Superior temporal gyrus (tissue), 1 donor: Measurements from ENCODE around the gene RAB20.
"Not testable (repeated sequence)": the region's sequence is repeated elsewhere in the genome, so short reads cannot be mapped to it uniquely, and the experiment has no call there.

ENCODE experiments used
- DNase-seq: peaks from one replicate; pipeline ENCODE4 v3.0.0-alpha.2; 2016; ENCODE audit errors: extremely low spot score

RAB20 gene

DNA sequence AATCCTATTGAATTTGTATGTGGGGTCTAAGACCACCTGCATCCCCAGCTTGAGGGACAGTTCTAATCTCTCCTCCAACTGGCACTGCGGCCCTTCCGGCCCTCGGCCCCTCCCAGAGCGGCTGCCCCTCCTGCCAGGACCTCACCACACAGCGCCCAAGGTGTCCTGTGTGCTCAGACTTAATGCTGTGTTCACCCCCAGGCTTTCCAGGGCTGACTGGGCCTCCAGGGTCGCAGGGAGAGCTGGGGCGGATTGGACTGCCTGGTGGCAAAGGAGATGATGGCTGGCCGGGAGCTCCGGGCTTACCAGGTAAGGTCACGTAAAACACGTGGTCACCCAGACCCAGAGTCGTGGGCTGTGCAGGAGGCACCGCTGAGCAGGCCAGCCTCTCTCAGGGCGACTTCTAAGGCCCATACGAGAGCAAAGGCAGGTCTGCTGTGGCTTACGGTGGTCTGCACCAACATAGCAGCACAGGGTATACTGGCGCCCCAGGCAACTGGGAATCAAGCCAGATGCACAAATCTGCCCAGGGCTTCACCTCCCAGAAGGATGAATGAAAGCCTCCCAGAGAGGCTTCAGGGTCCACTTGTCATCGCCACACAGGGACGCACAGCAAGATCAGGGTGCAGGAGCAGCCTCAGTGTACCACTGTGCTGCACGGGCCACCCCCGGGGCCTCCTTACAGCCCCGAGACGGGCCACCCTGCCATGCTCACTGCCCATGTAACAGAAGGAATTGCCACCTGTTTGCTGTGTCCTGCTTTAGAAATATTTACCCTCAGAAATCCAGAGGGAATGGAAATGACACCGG is 69.4 kb downstream of the RAB20 start:
- DNase-seq: no peak

DNA sequence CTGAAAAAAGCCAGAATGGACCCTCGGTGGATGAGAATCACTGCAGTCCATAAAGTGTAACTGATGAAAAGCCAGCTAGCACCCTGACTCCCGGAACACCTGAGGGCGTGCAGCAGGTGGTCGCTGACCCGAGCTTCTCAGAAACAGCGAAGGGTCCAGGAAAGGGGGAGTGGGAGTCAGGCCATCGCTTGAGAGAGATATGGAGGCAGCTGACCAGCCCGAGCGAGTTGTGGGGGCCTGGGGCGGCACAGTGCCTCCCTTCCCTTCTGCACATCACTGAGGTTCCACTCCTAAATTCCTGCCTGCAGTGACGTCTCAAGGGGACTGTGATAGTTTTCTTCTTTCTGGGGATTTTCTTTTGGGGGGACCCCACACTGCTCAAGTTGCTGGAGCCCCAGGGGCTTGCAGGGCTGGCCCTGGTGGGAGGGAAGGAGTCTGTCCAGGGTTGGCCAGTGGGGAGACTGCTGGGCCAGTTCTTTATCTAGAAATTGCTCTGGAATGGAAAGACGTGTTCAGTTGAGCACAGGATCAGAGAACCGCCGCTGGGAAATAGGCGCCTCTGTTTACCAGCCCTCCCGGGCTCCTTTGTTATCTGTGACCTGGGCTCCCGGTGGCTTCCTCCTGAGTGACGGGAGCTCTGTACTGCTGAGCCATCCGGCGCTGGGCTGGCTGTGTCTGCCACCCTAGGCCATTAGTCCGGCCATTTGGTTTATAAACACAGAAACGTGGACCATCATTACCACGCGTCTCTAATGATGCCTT is 71.3 kb downstream of the RAB20 start:
- DNase-seq: no peak

DNA sequence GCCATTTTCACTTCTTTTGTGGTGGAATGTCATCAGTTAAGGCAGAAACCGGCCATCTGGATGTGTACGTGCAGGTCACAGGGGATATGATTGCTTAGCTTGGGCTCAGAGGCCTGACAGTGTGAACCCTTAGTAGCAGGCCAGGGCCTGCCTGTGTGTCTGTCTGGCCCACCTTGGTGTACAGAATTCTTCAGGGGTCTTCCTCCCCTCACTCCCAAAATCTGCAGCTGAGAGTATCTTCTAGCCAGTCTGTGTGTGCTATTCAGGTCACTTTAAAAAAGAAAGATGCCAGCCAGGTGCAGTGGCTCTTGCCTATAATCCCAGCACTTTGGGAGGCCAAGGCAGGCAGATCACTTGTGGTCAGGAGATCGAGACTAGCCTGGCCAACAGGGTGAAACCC is 74.6 kb downstream of the RAB20 start:
- not testable (repeated sequence) for DNase-seq

DNA sequence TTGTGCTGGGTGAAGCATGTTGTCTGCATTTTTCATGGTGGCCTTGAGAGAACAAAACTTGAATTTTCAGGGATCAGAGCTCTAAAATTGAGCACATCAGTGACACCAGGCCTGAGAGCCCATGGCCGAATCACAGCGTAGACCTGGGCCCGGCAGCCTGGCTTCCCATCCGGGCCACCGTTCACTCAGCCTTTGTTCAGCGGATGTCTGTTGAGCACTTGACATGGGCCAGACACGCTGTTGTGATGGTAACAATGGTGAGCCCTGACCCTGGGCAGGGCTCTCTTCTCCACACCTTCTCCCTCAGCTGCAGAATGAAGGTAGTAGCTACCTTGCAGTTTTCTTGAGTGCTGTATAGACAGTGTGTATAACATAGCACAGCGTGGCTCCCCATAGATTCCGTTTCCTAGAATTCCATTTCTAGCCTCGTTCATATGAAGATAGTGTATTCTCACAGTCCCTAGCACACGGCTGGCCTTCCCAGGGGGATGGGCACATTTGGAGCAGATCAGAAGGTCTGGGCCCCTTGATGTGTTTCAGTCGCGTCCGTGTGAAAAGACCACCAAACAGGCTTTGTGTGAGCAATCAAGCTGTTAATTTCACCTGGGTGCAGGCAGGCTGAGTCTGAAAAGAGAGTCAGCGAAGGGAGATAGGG is 75.3 kb downstream of the RAB20 start:
- DNase-seq: no peak

DNA sequence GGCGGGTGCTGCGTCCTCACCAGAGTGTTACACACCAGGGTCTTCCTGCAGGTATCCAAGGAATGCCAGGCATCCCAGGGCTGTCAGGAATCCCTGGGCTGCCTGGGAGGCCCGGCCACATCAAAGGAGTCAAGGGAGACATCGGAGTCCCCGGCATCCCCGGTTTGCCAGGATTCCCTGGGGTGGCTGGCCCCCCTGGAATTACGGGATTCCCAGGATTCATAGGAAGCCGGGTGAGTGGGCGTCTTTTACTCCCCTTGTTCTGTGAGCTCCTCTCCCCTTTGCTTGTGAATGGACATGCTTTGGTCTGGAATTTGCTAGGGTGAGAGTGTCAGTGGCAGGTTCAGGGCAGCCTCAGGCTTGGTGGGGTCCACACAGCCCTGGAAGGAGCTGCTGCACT is 75.9 kb downstream of the RAB20 start:
- no peak for DNase-seq

DNA sequence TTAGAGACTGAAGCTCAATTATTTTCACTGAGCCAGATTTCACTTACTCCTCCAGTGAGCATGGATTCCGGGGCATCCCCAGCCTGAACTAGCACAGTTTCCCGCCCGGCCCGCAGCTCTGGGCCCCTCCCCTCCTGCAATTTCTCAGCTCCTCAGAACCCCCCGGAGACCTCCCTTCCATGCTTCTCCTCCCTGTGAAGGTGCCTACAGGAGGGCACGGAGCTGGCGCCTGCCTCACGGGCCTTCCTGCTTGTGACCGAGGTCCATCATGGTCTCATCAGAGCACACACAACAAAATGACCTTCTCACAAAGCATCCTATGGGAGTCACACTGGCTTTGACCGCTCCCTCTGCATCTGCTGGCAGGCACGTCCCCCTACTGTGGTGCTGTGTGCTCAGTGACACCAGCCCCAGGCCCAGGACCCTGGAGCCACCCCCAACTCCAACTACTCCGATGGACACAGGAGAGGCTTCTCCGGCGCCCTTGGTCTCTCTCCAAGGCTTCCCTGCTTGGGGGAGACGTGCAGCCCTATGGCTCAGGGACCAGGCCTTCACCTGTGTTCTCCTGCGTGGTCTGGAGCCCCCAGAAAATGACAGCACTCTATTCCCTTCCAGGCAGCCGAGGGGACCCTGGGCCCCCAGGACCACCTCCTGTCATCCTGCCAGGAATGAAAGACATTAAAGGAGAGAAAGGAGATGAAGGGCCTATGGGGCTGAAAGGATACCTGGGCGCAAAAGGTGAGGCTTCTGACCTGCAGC is 77.1 kb downstream of the RAB20 start:
- no peak for DNase-seq

DNA sequence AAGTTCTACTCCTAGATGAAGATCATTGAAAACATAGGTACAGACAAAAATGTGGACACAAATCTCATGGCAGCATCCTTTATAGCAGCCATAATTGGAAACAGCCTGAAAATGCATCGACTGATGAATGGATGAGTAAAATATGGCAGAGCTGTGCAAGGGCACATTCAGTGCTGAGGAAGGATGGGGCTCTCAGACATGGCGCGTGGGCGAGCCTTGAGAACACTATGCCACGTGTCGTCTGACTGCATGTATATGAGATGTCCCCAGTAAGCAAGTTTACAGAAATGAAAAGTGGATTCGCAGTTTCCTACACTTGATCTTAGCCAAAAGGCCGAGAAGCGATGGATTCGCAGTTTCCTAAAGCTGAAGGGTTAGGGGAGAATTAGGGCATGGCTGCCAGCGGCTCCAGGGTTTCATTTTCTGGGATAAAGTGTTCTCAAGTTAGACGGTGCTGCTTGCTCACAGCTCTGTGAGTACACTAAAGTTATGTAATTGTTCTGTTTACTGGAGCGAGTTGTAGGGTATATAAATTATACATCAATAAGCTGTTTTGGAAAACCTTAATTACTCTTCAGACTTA is 78.0 kb downstream of the RAB20 start:
- DNase-seq: peak; percentile 57

DNA sequence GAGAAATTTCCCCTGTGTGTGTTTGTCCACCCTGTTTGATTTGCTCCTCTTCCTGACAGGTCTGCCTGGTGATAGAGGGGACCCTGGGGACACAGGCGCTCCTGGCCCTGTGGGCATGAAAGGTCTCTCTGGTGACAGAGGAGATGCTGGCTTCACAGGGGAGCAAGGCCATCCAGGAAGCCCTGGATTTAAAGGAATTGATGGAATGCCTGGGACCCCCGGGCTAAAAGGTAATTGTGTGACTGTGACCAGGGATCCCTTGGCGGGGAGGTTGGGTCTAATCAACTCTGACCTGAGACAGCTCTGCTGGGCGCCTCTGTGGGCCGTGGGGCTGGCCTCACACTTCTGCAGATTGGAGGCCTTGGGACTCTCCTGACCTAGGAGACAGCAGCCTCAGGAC is 81.4 kb downstream of the RAB20 start:
- DNase-seq: no peak

DNA sequence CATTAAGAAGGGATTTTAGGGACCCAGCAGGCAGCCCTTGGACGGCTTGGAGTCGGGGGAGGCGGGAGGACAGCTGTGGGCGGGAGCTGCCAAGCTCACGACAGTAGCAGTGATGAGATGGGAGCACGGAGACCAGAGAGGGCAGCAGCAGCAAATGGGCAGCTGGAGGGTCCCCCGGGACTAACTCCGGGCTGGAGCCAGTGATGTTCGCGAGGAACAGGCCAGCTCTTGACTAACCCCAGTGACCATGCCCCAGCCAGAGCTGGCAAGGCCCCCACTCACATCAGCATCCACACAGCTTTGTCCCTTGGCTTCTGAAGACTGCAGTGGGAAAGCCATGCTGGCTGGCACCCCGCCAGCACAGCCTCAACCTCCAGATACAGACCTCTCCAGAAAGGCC is 81.9 kb downstream of the RAB20 start:
- DNase-seq: no peak

DNA sequence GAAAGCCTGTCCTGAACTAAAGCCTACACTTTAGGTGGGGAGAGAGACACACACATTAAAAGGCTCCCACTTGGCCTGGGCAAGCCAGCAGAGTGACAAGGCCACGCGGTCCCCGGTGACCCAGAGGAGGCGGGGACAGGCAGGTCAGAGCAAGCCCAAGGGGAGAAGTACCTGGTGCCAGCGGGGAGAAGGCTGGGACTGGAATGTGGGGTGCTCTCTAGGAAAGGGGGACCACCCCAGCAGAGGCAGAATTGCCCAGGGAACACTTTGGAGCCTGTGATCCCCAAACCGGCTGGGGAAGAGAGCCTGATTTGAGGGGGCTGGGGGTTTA is 82.3 kb downstream of the RAB20 start:
- no peak for DNase-seq

DNA sequence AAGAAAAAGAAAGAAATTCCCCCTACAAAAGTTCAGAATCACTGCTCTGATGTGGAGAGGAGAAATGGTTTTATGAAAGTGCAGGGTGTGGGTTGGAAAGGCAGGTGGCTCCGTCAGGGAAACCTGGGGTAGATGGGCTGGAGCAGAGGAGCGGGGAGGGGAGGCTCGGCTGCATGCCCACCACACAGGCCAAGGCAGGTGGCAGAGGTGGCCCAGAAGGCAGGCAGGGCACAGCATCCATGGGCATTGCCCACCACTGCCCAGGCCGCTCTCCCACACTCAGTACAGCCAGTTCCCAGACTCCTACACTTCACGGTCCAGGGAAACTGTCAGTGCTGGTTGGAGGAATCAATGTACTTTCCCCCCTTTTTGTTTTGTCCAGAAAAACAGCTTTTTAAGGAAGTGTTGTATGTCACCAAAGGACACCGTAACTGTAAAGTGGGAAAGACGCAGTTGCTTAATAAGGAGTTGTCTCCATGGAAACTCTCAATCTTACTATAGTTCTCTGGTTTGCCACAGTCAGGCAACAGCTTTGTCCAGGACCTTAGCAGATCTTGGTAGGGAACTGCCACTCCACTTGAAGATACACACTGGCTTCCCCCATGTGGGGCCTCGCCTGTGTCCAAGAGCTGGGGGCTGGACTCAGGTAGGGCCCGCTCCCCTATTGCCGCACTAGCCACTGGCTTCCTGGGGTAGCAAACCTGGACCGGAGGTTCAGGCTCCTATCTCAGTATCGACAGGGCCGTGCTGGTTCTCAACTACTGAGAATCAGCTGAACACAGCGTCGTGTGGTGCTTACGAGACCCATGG is 82.9 kb downstream of the RAB20 start:
- DNase-seq: no peak

DNA sequence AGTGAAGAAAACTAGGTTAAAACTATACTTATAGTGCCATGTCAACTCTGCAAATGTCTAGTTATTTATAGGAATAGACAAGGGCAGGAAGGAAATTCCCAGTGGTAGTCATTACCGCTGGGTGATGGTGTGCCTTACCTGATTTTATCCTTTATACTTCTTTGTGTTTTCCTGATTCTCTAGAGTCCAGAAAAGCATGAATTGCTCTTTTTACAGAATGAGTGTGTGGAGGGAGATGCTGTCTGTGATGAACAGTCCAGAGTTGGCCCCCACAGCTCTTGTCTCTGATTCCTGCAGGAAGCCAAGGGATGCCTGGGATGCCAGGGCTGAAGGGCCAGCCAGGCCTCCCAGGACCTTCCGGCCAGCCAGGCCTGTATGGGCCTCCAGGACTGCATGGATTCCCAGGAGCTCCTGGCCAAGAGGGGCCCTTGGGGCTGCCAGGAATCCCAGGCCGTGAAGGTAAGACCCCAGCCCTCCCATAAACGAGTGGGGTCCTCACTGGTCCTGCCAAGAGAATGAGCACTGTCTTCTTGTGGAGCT is 83.7 kb downstream of the RAB20 start:
- no peak for DNase-seq

DNA sequence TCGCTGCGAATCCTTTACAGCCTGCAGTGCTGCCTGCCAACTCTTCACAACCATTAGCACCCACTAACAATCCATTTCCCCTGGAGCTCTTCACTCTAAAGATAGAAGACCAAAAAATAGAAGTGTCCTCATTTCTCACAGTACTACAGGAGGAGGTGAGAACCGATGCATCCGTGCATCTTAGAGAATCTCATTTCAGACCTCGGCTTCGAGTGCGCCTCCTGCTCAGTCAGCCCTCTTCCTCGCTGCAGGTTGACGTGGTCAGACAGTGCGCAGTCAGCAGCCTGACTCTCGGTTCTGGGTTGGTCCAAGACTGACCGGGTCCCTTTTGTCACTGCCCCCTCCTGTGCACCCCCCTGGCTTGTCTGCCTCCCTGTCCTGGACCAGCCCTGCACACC is 85.3 kb downstream of the RAB20 start:
- DNase-seq: peak; percentile 46

DNA sequence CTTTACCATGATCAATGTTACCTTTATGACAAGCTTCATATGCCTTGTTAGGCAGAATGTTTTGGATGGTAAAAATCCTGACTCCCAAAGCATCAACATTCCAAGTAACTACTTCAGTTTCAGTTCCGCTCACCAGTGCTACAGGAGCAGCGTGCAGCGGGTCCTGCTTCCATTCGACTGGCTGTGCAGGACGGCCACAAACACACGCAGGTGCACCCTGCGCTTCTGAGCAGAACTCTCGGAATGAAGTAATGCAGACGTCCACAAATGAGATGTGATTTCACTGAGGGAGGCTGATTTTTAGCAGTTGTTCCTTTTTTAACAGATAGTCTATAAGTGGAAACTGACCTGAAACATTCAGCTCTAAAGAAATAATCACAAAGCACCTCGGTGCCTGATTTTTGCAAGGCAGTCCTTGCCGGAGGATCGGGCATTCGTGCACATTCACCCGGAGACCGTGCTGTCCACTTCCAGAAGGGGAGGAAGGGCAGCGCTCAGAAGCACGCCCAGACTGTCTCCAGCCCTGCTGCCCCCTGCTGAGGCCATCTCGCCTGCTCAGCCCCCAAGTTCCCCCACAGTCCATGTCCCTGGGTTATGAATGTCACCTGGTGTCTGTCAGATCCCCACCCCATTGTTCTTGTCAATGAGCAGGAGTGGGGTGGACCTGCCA is 85.8 kb downstream of the RAB20 start:
- no peak for DNase-seq

DNA sequence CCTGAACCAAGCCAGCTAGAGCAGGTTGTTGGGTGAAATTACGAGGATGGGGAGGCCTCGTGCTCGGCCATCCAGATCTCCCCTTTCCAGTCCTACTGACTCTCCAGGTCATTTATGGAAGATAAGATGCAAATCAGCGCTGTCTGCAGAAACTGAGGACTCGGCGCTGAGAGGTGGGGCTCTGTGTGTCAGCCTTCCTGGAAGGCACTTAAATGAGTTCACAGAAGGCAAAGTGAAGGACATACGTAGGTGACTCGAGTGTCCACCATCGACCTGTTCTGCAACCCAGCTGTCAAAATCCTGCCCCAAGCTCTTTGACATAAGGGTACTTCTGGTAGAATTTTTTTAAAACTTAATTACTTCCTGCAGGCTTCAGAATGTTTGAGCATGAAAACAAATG is 86.4 kb downstream of the RAB20 start:
- DNase-seq: no peak

DNA sequence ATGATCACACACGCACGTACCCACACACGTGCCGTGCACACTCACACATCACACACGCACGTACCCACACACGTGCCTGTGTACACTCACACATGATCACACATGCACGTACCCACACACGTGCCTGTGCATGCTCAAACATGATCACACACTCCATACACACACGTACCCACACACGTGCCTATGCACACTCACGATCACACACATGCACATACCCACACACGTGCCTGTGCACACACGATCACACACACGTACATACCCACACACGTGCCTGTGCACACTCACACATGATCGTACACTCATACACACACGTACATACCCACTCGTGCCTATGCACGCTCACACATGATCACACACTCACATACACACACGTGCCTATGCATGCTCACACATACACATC is 86.8 kb downstream of the RAB20 start:
- DNase-seq: no peak
